ENCODE data around the gene PRDM8.

Gene PRDM8

DNA sequence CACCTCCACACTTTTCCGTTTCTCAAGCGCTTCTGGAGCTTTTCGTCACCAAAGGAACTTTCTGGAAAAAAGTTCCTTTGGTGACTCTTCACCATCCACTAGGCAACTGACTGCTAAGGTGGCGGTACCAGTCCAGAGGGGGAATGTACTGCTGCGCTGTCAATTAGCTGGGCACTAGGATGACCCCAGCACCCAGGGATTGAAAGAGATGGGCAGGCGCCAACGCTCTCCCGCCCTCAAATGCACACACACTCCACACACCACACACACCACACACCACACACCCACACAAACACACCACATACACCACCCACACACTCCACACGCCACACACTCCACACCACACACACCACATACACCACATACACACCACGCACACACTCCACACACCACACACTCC, 10.4 kb downstream of the PRDM8 start:
- Histone ChIP-seq H3K4me1 (ENCODE audit: control insufficient read depth in 5 of 5, insufficient read depth in 5 of 5, low read length in 5 of 5) (peaks cover 0 to 20% (median 19%) of the 10 kb centered on the region in 5 donors), H3K4me3 (ENCODE audit: low read depth in 1 of 5, low read length in 5 of 5) (no peak overlapping the region), H3K36me3 (ENCODE audit: control insufficient read depth in 5 of 5, insufficient read depth in 5 of 5, low read length in 5 of 5) (no peaks in the 10 kb centered on the region), H3K9ac (ENCODE audit: low read length in 5 of 5) (no peak overlapping the region), H3K9me3 (ENCODE audit: control insufficient read depth in 5 of 5, low read length in 5 of 5) (no peaks in the 10 kb centered on the region), H3K27ac (ENCODE audit: low read depth, low read length) (no peak overlapping the region), H3K27me3 (ENCODE audit: control insufficient read depth in 5 of 5, insufficient read depth in 4 of 5, low read length in 5 of 5) (peaks cover 0 to 20% (median 5%) of the 10 kb centered on the region in 5 donors)

DNA sequence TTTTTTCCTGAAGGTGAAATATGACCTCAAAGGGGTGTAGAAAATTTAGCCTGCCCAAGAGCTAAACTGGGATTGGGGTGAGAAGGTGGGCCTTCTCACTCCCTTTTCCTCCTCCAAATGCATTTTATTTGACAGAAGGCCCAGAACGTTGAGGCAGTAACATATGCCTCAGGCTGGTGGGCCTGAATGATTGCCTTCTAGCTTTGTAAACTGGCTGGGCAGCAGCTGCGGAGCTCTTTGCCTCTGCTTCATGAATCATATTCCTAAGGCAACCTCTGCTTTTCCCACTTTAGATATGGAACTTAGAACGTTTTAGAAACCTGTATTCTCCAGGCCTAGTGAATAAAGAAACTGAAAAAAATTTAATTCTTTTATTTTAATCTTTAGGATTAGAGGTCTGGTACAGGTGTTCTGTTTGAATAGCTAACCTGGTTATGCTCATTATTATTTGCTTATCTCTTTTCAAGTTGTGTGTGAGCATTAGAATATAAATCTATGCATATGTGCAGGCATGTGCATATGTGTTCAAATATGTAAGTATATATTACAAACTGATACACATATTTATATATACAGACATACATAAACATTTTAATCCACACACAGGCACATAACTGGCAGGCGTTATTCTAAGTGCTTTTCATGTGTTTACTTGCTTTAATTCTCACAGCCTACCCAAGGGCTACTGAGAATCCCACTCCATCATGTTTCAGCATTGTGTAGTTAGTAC, 11.5 kb downstream of the PRDM8 start:
- Histone ChIP-seq H3K27me3 (ENCODE audit: control insufficient read depth in 5 of 5, insufficient read depth in 4 of 5, low read length in 5 of 5) (peaks cover 0 to 20% (median 5%) of the 10 kb centered on the region in 5 donors), H3K9me3 (ENCODE audit: control insufficient read depth in 5 of 5, low read length in 5 of 5) (no peaks in the 10 kb centered on the region), H3K4me3 (ENCODE audit: low read depth in 1 of 5, low read length in 5 of 5) (no peak overlapping the region), H3K4me1 (ENCODE audit: control insufficient read depth in 5 of 5, insufficient read depth in 5 of 5, low read length in 5 of 5) (peaks cover 0 to 15% (median 12%) of the 10 kb centered on the region in 5 donors), H3K9ac (ENCODE audit: low read length in 5 of 5) (no peak overlapping the region), H3K36me3 (ENCODE audit: control insufficient read depth in 5 of 5, insufficient read depth in 5 of 5, low read length in 5 of 5) (no peaks in the 10 kb centered on the region), H3K27ac (ENCODE audit: low read depth, low read length) (no peak overlapping the region)

- Histone ChIP-seq H3K36me3 (ENCODE audit: control insufficient read depth in 5 of 5, insufficient read depth in 5 of 5, low read length in 5 of 5) (no peaks in the 10 kb centered on the region), H3K9ac (ENCODE audit: low read length in 5 of 5) (no peak overlapping the region), H3K4me1 (ENCODE audit: control insufficient read depth in 5 of 5, insufficient read depth in 5 of 5, low read length in 5 of 5) (peaks cover 0 to 15% (median 12%) of the 10 kb centered on the region in 5 donors), H3K9me3 (ENCODE audit: control insufficient read depth in 5 of 5, low read length in 5 of 5) (no peaks in the 10 kb centered on the region), H3K27ac (ENCODE audit: low read depth, low read length) (no peak overlapping the region), H3K4me3 (ENCODE audit: low read depth in 1 of 5, low read length in 5 of 5) (no peak overlapping the region), H3K27me3 (ENCODE audit: control insufficient read depth in 5 of 5, insufficient read depth in 4 of 5, low read length in 5 of 5) (peaks cover 0 to 20% (median 5%) of the 10 kb centered on the region in 5 donors)
These were observed 12.0 kb downstream of the PRDM8 start for GRCh38 chr4:80209340-80209701.

GRCh38 chr4:80210549-80210948, 13.2 kb downstream of the PRDM8 start:
- H3K9ac ChIP-seq (ENCODE audit: low read length in 5 of 5) = no peak overlapping the region
- H3K27me3 ChIP-seq (ENCODE audit: control insufficient read depth in 5 of 5, insufficient read depth in 4 of 5, low read length in 5 of 5) = peaks cover 0 to 20% (median 5%) of the 10 kb centered on the region in 5 donors
- H3K36me3 ChIP-seq (ENCODE audit: control insufficient read depth in 5 of 5, insufficient read depth in 5 of 5, low read length in 5 of 5) = no peaks in the 10 kb centered on the region
- no peak overlapping the region for H3K27ac ChIP-seq (ENCODE audit: low read depth, low read length)
- H3K9me3 ChIP-seq (ENCODE audit: control insufficient read depth in 5 of 5, low read length in 5 of 5) = no peaks in the 10 kb centered on the region
- peaks cover 0 to 15% (median 12%) of the 10 kb centered on the region in 5 donors for H3K4me1 ChIP-seq (ENCODE audit: control insufficient read depth in 5 of 5, insufficient read depth in 5 of 5, low read length in 5 of 5)
- no peak overlapping the region for H3K4me3 ChIP-seq (ENCODE audit: low read depth in 1 of 5, low read length in 5 of 5)

GRCh38 chr4:80213117-80213815, 16.0 kb downstream of the PRDM8 start:
- peaks cover 0 to 10% (median 0%) of the 10 kb centered on the region in 5 donors for H3K27me3 ChIP-seq (ENCODE audit: control insufficient read depth in 5 of 5, insufficient read depth in 4 of 5, low read length in 5 of 5)
- no peaks in the 10 kb centered on the region for H3K9me3 ChIP-seq (ENCODE audit: control insufficient read depth in 5 of 5, low read length in 5 of 5)
- no peak overlapping the region for H3K4me3 ChIP-seq (ENCODE audit: low read depth in 1 of 5, low read length in 5 of 5)
- no peaks in the 10 kb centered on the region for H3K4me1 ChIP-seq (ENCODE audit: control insufficient read depth in 5 of 5, insufficient read depth in 5 of 5, low read length in 5 of 5)
- no peaks in the 10 kb centered on the region for H3K36me3 ChIP-seq (ENCODE audit: control insufficient read depth in 5 of 5, insufficient read depth in 5 of 5, low read length in 5 of 5)
- no peak overlapping the region for H3K9ac ChIP-seq (ENCODE audit: low read length in 5 of 5)
- H3K27ac ChIP-seq (ENCODE audit: low read depth, low read length) = no peak overlapping the region

DNA sequence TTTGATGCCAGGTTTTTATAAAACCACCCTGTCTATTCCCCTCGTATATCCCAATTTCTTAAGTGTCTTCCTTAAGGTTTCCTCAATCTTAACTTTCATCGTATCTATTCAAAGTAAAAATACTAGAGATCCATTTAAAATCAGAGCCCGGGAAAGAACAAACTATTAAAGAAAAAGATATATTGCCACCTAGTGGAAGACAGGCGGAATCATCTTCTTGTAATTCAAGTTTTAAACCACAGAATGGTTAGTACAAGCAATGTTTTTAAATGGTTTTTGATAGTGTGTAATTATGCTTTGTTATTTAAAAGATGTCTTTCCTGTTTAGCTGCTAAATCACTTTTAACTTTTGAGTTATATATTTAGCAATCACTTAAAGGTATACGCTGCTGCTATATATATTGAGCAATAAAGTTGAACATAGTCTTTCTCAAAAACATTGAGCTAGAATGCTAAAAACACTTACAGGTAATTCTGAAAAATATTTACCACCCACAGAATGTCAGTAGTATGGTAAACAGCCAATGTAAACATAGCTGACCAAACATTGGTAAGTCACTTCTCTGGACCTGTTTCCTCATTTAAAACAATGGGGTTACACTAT, 18.2 kb downstream of the PRDM8 start:
- Histone ChIP-seq H3K4me3 (ENCODE audit: low read depth in 1 of 5, low read length in 5 of 5) (no peak overlapping the region), H3K36me3 (ENCODE audit: control insufficient read depth in 5 of 5, insufficient read depth in 5 of 5, low read length in 5 of 5) (no peaks in the 10 kb centered on the region), H3K4me1 (ENCODE audit: control insufficient read depth in 5 of 5, insufficient read depth in 5 of 5, low read length in 5 of 5) (no peaks in the 10 kb centered on the region), H3K9me3 (ENCODE audit: control insufficient read depth in 5 of 5, low read length in 5 of 5) (no peaks in the 10 kb centered on the region), H3K27me3 (ENCODE audit: control insufficient read depth in 5 of 5, insufficient read depth in 4 of 5, low read length in 5 of 5) (peaks cover 0 to 13% (median 4%) of the 10 kb centered on the region in 5 donors), H3K27ac (ENCODE audit: low read depth, low read length) (no peak overlapping the region), H3K9ac (ENCODE audit: low read length in 5 of 5) (no peak overlapping the region)

GRCh38 chr4:80216100-80216761, 18.9 kb downstream of the PRDM8 start:
- no peak overlapping the region for H3K4me3 ChIP-seq (ENCODE audit: low read depth in 1 of 5, low read length in 5 of 5)

DNA sequence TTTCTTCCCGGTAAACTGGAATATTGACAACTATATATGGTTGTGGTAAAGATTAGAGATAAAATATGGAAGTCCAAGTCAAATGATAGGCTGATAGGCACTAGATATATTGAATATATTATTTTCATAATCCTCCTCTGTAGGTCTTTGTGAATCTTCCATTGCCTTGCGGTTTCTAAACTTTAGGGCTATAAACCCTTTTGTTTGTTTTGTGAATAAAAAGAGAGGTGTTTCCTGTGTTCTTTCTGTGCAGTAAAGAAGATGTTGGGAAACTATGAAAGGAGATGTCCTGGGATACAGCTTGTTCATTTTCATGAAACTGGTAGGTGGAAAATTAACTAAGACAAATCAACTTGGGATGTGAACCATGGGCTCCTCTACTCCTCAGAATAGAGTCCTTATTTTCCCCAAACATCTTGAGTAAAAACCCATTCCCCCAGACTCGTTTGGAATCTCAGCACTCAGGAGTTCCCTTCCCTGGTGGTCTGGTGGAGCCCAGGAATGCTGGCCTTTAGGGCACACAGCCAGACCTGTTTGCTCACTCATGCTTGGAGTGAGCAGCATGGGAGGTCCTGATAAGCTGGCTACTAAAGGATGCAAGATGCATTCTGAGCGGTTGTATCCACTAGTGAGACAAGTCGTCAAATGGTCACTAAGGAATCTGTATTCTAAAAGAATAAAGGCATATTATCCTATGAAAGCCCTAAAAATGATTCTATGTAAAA, 22.2 kb downstream of the PRDM8 start:
- Histone ChIP-seq H3K27me3 (ENCODE audit: control insufficient read depth in 5 of 5, insufficient read depth in 4 of 5, low read length in 5 of 5) (peaks cover 0 to 13% (median 4%) of the 10 kb centered on the region in 5 donors), H3K36me3 (ENCODE audit: control insufficient read depth in 5 of 5, insufficient read depth in 5 of 5, low read length in 5 of 5) (no peaks in the 10 kb centered on the region), H3K27ac (ENCODE audit: low read depth, low read length) (no peak overlapping the region), H3K4me3 (ENCODE audit: low read depth in 1 of 5, low read length in 5 of 5) (no peak overlapping the region), H3K4me1 (ENCODE audit: control insufficient read depth in 5 of 5, insufficient read depth in 5 of 5, low read length in 5 of 5) (no peaks in the 10 kb centered on the region), H3K9me3 (ENCODE audit: control insufficient read depth in 5 of 5, low read length in 5 of 5) (no peaks in the 10 kb centered on the region), H3K9ac (ENCODE audit: low read length in 5 of 5) (no peak overlapping the region)

More at GRCh38 chr4:80216100-80216761, 18.9 kb downstream of the PRDM8 start:
- Histone ChIP-seq H3K36me3 (ENCODE audit: control insufficient read depth in 5 of 5, insufficient read depth in 5 of 5, low read length in 5 of 5) (no peaks in the 10 kb centered on the region), H3K9me3 (ENCODE audit: control insufficient read depth in 5 of 5, low read length in 5 of 5) (no peaks in the 10 kb centered on the region), H3K9ac (ENCODE audit: low read length in 5 of 5) (no peak overlapping the region), H3K27me3 (ENCODE audit: control insufficient read depth in 5 of 5, insufficient read depth in 4 of 5, low read length in 5 of 5) (peaks cover 0 to 16% (median 4%) of the 10 kb centered on the region in 5 donors), H3K27ac (ENCODE audit: low read depth, low read length) (no peak overlapping the region), H3K4me1 (ENCODE audit: control insufficient read depth in 5 of 5, insufficient read depth in 5 of 5, low read length in 5 of 5) (no peaks in the 10 kb centered on the region)

- Histone ChIP-seq H3K9me3 (ENCODE audit: control insufficient read depth in 5 of 5, low read length in 5 of 5) (no peaks in the 10 kb centered on the region), H3K27ac (ENCODE audit: low read depth, low read length) (no peak overlapping the region), H3K9ac (ENCODE audit: low read length in 5 of 5) (no peak overlapping the region), H3K4me3 (ENCODE audit: low read depth in 1 of 5, low read length in 5 of 5) (no peak overlapping the region), H3K36me3 (ENCODE audit: control insufficient read depth in 5 of 5, insufficient read depth in 5 of 5, low read length in 5 of 5) (no peaks in the 10 kb centered on the region), H3K4me1 (ENCODE audit: control insufficient read depth in 5 of 5, insufficient read depth in 5 of 5, low read length in 5 of 5) (no peaks in the 10 kb centered on the region), H3K27me3 (ENCODE audit: control insufficient read depth in 5 of 5, insufficient read depth in 4 of 5, low read length in 5 of 5) (peaks cover 0 to 13% (median 4%) of the 10 kb centered on the region in 5 donors)
These were observed 23.4 kb downstream of the PRDM8 start for GRCh38 chr4:80220711-80221110.

Data from subcutaneous abdominal adipose tissue (tissue), 5 donors.